Endothelial cell (in vitro differentiated cells): Measurements from ENCODE around the gene CHP1. TPM values are rescaled to one million over a fixed set of nuclear protein-coding genes. Genes with fewer than 3 reads are reported as not detected.
A peak's percentile ranks its signal among the peaks of the same experiment; 100 is the strongest.

Source experiments
- DNase-seq: peaks from one replicate; pipeline ENCODE4 v3.0.0; 2021; ENCODE audit warnings: low spot score
- H3K27ac Mint-ChIP-seq: one replicate; pipeline ENCODE4 v1.8.0; 2021; ENCODE audit warnings: mixed read lengths, inconsistent platforms; ENCODE audit not compliant: unreplicated experiment
- H3K27me3 Mint-ChIP-seq: one replicate; pipeline ENCODE4 v1.8.0; 2021; ENCODE audit warnings: mild to moderate bottlenecking, moderate library complexity, mixed read lengths, inconsistent platforms; ENCODE audit not compliant: unreplicated experiment
- H3K36me3 Mint-ChIP-seq: one replicate; pipeline ENCODE4 v1.8.0; 2021; ENCODE audit warnings: mild to moderate bottlenecking, low read depth, mixed read lengths, inconsistent platforms; ENCODE audit not compliant: unreplicated experiment
- H3K4me1 Mint-ChIP-seq: one replicate; pipeline ENCODE4 v1.8.0; 2021; ENCODE audit warnings: mild to moderate bottlenecking, mixed read lengths, inconsistent platforms; ENCODE audit not compliant: unreplicated experiment
- H3K4me3 Mint-ChIP-seq: one replicate; pipeline ENCODE4 v1.8.0; 2021; ENCODE audit warnings: mild to moderate bottlenecking, mixed read lengths, inconsistent platforms; ENCODE audit not compliant: unreplicated experiment
- H3K9me3 Mint-ChIP-seq: one replicate; pipeline ENCODE4 v1.8.0; 2021; ENCODE audit warnings: mixed read lengths, inconsistent platforms; ENCODE audit not compliant: unreplicated experiment
- CTCF ChIP-seq: fragments of 200-600 bp; sonication (generic); IDR thresholded peaks from one replicate; pipeline ENCODE4 v1.5.0; 2021; ENCODE audit warnings: antibody characterized with exemption; ENCODE audit not compliant: unreplicated experiment
- long read RNA-seq: library from polyadenylated mRNA; unstranded; transcript quantifications from one replicate; pipeline ENCODE4 v2.0.0, GENCODE V29; 2020; ENCODE audit not compliant: unreplicated experiment
- total RNA-seq: library from RNA; stranded (reverse); fragmentation: NEBNext Ultra II Directional; extraction: Animal tissue kit (Norgen Biotek cat#: 25700); gene quantifications from one replicate; pipeline ENCODE4 v1.2.1, GENCODE V29; 2021; ENCODE audit not compliant: unreplicated experiment

Gene CHP1
- total RNA-seq, result 132 TPM
- long read RNA-seq, partial matches to known transcripts, result 2 of 29 reads
- long read RNA-seq, other reads (novel, unspliced or antisense), result 26 of 29 reads

- TF ChIP-seq CTCF, result peak; percentile 100
- H3K27me3 Mint-ChIP-seq, result no peaks in the 10 kb centered on the region
- H3K27ac Mint-ChIP-seq, result peak within 1 kb of the TSS; percentile 13
- H3K4me3 Mint-ChIP-seq, result peak within 1 kb of the TSS; percentile 94
- no peaks in the 10 kb centered on the region for H3K9me3 Mint-ChIP-seq
- peak; percentile 93 for DNase-seq
- H3K4me1 Mint-ChIP-seq, result peaks cover 2% of the 10 kb centered on the region
- no peaks in the 10 kb centered on the region for H3K36me3 Mint-ChIP-seq
These were observed at the start of gene CHP1, which contains the start of gene EXD1 for GRCh38 chr15:41230650-41231421. Gene CHP1 (plus strand): TSS chr15:41231268. CDS start chr15:41231383, 115 bp downstream. Gene EXD1 (minus strand): TSS chr15:41230757. CDS start chr15:41226575, 4,182 bp downstream.

- Mint-ChIP-seq H3K4me3 (no peak overlapping the region), H3K27ac (no peak overlapping the region), H3K27me3 (no peaks in the 10 kb centered on the region), H3K4me1 (peaks cover 11% of the 10 kb centered on the region), H3K36me3 (no peaks in the 10 kb centered on the region), H3K9me3 (no peaks in the 10 kb centered on the region)
- no peak for DNase-seq
- TF ChIP-seq CTCF, result no peak
These were observed 48.8 kb upstream of the CHP1 start for GRCh38 chr15:41182266-41182665.

DNA sequence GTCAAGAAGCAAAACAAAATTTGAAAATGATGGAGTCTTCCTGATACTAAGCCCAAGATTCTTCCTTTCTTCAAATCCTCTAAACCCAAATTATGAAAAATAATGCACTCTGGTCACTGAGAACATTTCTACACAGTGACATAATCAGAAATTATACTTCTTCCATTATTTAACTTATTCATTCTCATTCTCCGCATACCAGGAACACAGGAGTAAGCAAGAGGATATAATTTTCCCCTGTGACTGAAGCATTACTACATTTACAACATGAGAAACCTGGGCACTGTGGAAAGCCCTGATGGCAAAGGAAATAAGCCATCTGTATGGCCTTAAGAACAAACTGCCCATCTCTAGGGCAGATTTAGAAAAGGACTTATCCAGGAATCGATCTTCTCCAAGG lies 47.5 kb upstream of the CHP1 start:
- H3K4me1 Mint-ChIP-seq, result peaks cover 11% of the 10 kb centered on the region
- no peaks in the 10 kb centered on the region for H3K27me3 Mint-ChIP-seq
- H3K27ac Mint-ChIP-seq, result peak overlapping the region; percentile 78
- H3K4me3 Mint-ChIP-seq, result no peak overlapping the region
- H3K36me3 Mint-ChIP-seq, result no peaks in the 10 kb centered on the region
- no peak for TF ChIP-seq CTCF
- H3K9me3 Mint-ChIP-seq, result no peaks in the 10 kb centered on the region
- no peak for DNase-seq

DNA sequence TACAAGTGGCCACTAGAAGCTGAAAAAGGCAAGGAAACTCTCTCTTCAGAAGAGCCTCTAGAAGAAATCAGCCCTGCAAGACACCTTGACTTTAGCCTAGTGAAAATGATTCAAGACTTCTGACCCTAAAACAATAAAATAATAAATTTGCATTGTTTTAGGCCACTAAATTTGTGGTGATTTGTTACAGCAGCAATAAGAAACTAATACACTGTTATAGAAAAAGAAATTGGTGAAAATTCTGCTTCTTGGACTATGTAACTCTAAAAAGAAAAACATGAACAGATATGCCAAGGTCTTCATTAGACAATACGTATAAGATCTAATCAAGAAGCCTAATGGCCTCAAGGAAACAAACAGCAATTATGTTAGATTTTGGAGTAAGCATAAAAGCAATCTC lies 36.6 kb upstream of the CHP1 start:
- no peaks in the 10 kb centered on the region for H3K27me3 Mint-ChIP-seq

More for the DNA sequence above, 36.6 kb upstream of the CHP1 start:
- DNase-seq, result no peak
- H3K27ac Mint-ChIP-seq, result no peak overlapping the region
- H3K9me3 Mint-ChIP-seq, result no peaks in the 10 kb centered on the region
- TF ChIP-seq CTCF, result no peak
- H3K4me1 Mint-ChIP-seq, result no peaks in the 10 kb centered on the region
- H3K36me3 Mint-ChIP-seq, result no peaks in the 10 kb centered on the region
- no peak overlapping the region for H3K4me3 Mint-ChIP-seq
